ENCODE measurements around the gene ALG14.

The ALG14 gene

DNA sequence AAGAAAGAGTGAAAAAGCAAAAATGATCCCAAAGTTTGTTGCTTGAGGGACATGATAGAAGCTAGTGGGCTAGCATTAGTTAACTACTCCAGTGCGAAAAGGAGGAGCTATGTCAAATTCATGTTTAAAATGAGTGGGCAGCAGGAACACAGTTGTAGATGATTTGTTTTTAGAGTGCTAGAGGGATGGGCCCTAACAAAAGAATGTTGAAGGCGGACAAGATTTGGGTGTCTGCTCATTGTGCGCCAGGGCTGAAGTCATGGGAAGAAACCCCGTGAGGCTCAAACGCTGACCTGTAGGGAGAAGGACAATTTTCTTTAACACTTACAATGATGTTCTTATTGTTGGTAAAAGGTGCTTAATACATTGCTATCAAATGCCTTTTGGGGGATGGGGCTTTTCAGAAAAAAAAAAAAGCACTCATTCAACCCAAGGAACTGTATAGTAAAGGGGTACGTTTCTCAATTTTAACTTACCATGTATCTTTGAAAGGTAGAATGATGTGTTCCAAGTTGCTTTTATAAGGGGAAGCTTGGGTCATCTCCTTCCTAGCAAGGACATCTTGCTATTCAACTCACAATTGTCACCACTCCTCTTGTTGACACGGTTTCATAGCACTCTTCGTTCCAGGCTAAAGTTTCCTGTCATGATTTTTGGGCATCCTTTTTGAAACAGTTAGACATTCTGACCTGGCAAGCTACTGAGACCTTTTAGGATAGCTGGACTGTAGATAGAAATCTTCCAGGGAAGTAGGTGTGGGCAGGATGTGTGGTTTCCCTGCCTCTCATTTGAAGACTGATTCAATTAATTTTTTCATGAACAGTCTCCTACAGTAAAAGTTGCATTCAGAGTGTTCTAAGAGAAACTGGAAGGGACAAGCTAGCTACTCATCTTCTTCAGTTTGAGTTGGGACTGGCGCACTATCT, 92.8 kb downstream of the ALG14 start:
- no peak for DNase-seq

DNA sequence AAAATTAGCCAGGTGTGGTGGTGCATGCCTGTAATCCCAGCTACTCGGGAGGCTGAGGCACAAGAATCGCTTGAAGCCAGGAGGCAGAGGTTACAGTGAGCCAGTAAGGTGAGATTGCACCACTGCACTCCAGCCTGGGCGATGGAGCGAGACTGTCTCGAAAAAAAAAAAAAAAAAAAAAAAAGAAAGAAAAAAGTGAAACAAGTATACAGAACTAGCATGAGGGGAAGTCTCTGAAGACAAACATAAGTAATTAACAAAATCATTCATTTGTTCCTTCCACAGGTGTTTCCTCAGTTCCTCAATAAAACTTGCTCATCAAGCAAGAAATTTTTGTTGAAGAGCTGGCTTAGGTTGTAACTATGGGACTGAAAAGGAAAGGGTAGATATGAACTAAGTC, 93.6 kb downstream of the ALG14 start:
- DNase-seq, result no peak

DNA sequence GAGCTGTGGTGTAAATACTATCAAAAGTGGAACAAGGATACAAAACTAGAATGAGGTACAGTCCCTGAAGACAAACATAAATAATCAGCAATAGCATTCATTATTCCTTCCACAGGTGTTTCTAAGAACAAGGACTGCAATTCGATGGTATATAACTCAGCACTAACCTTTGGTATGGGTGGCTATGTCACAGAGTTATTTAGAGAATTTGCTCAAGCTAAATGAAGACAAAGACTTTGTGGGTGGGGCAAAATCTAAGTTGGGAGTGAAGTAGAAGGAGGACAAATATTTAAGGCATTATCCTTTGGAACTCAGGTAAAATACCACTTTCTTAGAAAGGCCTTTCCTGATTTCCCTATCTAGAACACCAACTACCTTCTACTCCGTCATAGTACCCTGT, 94.3 kb downstream of the ALG14 start:
- DNase-seq, result no peak

DNA sequence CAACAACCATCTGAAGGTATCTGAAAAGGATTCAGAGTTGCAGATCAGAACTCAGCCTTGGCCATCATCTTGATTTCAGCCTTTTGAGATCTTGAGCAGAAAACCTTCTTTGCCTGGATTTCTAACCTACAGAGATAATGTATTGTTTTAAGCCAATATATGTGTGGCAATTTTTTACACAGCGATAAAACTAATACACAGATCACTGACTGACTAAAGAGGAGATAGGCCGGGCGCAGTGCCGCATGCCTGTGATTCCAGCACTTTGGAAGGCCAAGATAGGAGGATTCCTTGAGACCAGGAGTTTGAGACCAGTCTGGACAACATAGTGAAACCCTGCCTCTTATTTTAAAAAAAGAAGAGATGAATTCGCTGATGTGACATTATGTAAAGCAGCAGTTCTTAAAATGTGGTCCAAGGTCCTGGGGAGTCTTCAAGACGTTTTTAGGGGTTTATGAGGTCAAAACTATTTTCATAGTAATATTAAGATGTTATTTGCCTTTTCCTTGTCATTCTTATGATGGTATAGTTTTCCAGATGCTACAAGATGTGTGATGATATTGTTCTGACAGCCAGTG, 95.7 kb downstream of the ALG14 start:
- no peak for DNase-seq

DNA sequence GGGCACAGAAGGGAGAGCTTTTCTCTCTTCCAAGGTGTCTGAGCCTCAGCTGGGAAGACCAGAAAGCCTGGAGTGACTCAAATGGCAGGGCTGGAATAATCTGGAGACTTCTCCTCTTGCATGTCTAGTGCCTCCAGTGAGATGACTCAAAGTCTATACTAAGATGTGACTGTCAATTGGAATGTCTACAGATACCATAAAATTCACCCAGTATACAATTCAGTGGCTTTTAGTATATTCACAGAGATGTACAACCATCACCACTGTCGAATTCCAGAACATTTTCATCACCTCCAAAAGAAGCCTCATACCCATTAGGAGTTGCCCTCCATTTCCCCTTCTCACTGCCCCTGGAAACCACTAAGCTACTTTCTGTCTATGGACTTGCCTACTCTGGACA, 97.9 kb downstream of the ALG14 start:
- DNase-seq, result no peak

DNA sequence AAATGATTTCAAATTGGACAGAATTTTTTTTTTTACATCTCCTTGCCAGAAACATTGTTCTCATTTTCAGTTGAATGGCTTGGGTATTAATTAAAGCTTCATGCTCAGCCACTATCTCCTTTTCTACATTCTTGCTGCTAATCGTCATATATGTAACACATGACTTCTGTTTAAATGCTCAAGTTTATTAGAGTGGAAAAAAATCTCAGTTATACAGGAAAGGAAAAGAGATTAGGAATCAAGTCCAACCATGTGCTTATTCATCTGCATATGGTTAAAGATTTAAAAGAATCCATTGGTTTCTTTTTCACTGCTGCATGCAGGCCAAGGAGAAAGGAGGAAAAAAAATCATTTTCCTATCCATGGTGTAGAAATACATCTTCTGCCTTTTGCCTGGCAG, 98.5 kb downstream of the ALG14 start:
- no peak for DNase-seq

DNA sequence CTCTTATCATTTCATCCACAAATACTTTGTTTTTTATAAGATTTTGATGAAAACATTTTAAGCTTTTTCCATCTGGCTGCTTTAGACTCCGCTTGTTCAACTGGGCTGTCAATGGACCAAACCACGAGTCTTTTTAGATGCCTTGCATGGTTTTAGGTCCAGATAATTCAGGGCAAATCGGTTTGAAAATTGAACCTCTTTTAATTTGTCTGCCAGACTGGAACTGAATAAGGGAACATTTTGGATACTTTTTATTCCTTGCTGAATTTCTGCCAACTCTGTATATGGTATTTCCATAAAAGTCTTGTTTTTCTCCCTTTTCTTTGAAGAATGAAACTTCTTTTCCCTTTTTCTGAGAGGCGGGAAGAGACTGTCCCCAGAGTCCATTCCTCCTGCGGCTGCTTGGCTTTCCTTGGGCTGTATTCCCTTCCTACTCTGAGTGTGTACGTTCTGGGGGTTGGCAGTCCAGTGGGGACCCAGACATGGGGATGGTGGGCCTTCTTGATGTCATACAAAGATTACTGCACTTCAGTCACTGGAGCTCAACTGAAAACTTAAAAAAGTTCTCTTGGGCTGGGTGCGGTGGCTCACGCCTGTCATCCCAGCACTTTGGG, 99.3 kb downstream of the ALG14 start:
- no peak for DNase-seq

DNA sequence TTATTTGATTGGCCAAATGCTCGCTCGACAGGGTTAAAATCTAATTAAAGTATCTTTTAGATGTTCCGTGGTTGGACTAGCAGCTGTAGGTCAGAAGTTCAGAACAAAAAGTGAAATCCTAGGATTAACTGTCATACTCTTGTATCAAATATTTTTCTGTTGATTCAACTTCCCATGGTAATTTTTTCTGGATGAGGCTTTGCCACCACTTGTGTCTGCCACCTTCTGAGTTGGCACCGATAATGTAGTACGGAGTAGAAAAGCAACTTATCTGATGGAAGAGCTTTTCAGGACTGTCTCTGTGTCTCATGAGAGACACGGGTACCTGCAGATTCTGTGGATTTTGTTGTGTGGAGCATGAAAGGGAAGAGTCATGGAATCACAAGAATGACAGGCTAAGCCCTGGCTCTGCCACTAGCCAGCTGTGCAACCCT, 101.2 kb downstream of the ALG14 start:
- no peak for DNase-seq

DNA sequence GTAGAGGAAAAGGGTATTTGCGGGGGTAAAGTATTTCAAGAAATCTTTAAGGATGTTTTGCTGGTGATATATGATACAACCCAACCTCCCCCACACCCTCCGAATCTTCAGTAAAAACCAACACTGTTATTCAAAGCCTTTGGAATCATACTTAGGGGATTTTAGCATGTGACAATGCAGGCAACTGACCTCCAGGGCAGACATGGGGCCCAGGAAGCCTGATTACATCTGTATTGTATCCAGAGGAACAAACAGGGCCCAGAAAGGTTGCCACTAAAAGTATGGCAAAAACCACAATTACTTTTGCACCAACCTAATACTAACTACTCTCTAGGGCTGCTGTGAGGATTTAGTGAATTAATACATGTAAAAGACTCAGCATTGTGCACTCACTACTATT, 102.0 kb downstream of the ALG14 start:
- no peak for DNase-seq

DNA sequence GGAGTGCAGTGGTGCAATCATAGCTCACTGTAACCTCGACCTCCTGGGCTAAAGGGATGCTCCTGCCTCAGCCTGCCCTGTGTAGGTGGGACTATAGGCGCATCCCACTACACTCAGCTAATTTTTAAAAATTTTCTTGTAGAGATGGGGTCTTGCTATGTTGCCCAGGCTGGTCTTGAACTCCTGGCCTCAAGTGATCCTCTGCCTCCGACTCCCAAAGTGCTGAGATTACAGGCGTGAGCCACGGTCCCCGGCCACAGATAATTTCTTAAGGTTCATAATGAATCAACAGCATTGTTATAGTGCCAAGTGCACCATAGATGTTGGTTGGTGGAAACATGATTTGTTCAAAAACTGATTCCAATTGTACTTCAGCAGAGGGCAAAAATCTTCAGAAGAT, 103.6 kb downstream of the ALG14 start:
- no peak for DNase-seq

DNA sequence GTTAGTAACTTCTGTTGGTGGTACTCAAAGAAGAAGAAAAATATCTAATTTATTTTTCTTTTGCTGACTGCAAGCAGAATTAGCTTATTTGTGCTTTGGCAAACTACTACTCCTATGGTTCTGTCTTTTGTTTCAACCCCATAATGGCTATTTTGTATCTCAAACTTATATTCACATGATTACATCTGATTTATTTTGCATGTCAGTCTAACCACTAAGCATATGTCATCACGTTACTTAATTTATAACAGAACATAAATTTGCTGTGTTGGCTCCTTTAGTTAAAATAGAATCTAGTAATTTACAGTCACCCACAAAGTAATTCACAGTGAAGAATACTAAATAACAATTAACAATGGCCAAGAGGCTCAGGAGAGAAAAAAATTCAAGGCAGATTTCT, 106.7 kb downstream of the ALG14 start:
- no peak for DNase-seq

DNA sequence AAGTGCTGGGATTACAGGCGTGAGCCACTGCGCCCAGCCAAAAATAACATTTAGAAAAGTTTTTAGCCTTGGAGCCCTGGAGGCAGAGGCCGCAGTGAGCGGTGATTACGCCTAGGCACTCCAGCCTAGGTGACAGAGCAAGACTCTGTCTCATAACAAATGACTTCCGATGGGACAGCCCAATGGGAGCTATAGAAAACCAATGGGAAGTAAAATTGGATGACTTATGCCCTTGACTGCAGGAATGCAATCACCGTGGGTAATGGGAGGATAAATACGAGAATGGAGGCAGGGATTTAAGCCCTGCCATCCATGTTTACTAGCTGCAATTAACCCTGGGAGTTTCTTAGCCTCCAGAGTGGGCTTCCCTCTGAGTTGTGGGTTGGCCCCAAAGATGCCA, 108.9 kb downstream of the ALG14 start:
- DNase-seq, result no peak

DNA sequence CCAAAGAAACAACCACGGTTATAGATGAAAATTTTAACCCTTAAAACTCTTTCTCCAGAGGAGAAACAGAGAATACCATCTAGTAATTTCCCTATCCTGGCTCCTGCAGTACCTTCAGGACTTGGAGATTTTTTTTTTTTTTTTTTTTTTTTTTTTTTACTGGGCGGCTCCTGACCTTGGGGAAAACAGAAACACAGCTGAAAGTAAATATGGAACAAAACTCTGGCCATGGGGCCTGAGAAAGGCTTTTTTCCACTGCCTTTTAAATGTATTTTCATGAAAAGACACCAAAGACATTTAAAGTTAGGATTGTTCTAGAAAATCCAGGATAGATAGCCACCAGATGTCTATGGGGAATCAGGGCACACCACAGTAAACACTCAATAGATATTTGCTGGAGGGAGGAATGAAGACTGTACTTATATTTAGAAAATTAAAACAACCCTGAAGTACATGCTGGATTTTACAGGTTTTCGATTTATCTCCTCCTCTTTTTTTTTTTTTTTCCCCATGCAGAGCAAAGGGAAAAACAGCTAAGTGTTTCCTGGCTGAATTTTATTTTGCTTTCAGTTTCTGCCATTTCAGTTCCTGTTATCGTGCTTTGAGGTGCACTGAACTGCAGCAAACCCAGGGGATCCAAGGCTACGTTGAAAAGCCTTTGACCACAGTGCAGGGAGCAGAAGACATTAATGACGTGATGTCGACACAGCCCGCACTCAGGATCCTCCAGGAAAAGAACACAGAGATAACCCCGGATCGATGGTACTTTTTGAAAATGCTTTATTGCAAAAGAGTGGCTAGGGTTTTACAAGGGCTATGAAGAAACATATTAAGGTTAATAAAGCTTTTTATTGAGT, 110.1 kb downstream of the ALG14 start:
- peak; percentile 5 for DNase-seq

DNA sequence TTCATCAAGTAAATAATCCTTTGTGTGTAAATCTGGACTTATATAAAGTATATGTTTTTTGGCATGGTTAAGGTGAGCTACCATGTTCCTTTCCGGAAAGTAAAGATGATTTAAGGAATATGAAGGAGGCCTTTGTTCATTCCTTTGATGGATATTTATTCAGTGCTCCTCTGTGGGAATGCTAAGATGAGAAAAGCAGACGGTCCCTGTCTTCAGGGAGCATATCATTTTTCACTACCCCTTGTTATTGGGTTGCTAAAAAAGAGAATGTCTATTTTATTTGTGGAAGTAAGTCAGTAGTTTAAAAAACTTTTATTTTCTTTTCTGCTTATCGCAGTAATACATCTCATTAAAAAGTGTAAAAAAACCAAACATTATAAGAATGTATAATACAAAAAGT, 110.8 kb downstream of the ALG14 start:
- DNase-seq, result no peak

DNA sequence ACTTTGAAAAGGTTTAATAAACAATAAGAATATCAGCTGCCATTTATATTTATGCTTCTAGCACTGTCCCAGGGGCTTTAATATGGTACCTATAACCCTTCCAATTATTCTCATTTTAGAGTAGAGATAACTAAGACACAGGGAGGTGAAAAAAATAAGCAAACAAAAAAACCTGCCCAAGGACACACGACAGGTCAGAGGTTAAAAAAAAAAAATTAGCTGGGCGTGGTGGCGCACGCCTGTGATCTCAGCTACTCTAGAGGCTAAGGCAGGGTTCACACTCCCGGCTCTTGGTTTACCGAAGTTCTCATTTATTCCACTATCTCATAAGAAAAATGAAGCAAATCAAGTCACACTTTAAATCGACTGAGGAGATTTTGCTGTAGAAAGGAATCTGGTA, 111.2 kb downstream of the ALG14 start:
- no peak for DNase-seq

DNA sequence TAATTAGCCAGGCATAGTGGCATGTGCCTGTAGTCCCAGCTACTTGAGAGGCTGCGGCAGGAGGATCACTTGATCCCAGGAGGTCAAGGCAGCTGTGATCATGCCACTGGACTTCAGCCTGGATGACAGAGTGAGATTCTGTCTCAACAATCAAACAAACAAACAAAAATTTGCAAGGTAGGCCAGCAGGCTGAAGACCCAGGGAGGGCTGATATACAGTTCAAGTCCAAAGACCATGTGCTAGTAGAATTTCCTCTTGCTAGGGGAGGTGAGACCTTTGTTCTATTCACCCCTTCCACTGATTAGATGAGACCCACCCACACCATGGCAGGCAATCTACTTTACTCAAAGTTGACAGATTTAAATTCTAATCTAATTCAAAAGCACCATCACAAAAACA, 114.7 kb downstream of the ALG14 start:
- DNase-seq, result no peak

DNA sequence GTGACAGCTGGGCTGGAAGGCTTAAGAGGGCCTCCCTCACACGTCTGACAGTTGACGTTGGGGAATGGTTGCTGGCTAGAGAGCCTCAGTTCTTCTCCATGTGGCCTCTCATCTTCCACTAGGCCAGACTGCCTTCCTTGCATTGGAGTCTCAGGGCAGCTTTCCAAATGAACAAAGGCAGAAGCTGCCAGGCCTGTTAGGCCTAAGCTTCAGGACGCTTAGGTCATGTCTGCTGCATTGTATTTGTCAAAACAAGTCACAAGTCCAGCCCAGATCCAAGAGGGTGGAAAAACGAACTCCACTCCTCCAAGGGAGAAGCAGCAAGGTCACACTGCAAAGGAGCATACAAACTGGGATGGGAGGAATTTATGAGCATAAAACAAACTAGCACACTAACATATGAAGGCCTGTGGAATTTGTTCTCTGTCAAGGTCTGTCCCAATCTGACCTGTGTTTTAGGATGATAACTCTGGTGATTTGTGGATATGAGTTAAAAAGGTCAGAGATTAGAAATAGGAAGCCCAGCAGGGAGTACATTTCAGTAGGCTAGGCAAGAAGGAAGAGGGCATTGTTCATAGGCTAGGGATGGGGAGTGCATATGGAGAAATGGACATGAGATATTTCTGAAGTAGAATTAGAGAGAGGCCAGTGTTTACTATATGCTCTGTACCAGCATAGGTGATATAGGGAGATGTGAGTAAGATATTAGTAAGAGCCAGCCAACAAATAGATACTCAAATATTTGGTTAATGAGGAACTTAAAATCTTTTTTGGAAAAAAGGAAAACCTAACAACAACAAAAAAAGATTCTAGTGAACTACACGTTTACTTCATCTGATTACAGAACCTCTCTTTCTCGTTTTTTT, 116.8 kb downstream of the ALG14 start:
- no peak for DNase-seq

DNA sequence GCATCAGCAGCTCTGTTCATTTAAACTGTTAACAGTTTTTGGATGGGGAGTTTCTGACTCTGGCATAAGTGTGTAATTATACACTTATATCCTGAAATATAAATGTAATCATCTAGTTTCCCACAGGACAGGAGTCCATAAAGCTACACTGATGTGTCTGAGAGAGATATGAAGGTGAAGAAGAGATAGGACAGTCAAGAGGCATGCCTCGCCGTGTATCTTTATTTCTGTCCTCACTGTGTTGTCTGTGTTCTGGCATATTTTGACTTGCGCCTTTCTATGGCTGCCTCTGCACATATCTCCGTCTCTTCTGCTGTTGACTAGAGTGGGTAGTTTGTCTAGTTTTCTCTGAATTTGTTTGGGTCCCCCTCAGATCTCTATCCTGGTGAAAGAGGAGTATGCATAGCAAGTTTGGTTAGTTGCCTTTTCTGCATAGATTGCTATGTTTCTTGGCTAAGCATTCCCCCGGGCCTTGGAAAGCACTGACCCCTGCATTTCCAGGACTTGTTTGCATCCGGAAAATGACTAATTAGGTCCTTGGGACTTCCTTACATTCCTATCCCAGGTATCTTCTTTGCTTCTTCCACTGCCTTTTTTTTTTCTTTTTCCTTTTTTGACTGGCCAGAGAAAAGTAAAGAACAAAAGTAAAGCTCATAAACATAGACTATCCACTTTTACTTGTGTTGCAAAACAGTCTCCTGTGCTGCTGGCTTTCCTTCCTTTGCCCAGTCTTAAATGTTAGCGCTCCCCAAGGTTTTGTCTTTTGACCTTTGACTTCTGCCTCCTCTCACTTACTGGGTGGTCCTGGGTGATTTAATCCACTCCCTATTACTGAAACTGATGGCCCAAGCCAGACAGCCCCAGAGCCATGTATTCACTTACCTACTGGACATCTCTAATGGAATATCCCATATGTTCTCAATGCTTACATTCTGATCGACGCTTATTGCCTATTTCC, 118.2 kb downstream of the ALG14 start:
- no peak for DNase-seq

DNA sequence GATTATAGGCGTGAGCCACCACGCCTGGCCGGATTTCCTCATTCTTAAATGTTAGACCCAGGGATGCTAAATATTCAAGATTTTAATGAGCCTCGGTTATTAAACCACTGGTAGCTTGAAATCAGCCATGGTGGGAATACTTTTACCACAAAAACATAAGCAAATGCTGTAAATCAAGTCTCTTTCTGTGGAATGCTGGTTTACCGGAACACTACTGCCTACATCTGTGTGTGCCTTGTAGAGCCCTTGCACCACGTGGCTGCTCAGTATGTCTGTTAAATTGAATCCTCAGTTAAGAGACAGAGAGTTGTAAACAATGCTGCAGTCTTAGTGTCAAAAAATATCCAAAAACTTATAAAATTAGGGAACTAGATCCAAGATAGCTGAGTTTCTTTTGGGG, 119.0 kb downstream of the ALG14 start:
- DNase-seq, result no peak

DNA sequence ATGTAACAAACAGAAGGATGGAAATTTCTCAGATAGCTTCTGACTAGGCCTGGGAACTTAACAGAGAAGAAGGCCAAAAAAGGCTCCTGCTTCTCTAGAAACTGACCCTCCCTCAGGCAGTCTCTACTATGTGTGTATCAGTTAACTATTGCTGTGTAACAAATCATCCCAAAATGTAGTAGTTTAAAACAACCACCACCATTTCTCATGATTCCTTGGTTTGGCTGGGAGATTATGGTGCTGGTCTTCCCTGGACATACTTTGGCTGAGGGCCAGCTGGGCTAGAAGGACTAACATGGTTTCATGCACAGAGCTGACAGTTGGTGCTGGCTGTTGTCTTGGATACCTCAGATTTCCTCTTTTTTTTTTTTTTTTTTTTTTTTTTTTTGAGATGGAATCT, 119.6 kb downstream of the ALG14 start:
- DNase-seq, result no peak

DNA sequence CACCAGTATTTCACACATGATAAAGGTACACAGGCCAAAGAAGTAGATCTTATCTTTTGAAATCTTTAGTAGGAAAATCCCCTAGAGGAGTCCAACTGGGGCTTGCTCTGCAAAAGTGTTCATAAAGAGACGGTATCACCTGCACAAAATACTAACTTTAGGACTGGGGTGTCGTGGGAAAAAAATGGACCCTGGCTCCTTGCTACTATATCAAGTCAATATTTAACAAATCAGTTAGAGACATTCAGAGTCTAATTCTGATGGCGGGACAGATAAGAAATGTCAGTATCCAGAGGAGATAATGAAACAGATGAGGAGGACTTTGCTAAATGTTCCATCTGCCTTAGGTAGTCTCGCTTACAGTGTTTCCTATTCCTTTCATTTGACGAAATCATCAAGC, 120.2 kb downstream of the ALG14 start:
- no peak for DNase-seq

Data from NCI-H1694 treated with DMSO at 0.1 percent for 48 hours (cell line).